Lower leg skin (tissue), 3 donors: ENCODE results near the gene EMC10.

ENCODE experiments used
- CTCF ChIP-seq, 3 donors: fragments of 450-650 bp; IDR thresholded peaks; one replicate each; pipeline ENCODE4 v1.5.1; 2016; ENCODE audit warnings: antibody characterized with exemption in 3 of 3, mild to moderate bottlenecking in 3 of 3, moderate library complexity in 2 of 3
- POLR2A ChIP-seq, 2 donors: fragments of 450-650 bp; IDR thresholded peaks; one replicate each; pipeline ENCODE4 v1.6.1; 2016 to 2017; ENCODE audit warnings: antibody characterized with exemption in 2 of 2, mild to moderate bottlenecking in 1 of 2, moderate library complexity in 1 of 2

GRCh38 chr19:50465986-50466705 is 10.2 kb upstream of the EMC10 start:
- TF ChIP-seq POLR2A (IDR thresholded peaks at IDR 0.05) (no peak), CTCF (IDR thresholded peaks at IDR 0.05) (no peak)
